HL-60 (cell line): ENCODE data around the gene FAM83C.

ENCODE experiments used
- GABPA ChIP-seq: IDR thresholded peaks from 2 replicates; pipeline ENCODE4 v1.6.1; 2012; ENCODE audit warnings: low read depth
- POLR2AphosphoS5 ChIP-seq: IDR thresholded peaks from 2 replicates; pipeline ENCODE4 v1.6.1; 2012; ENCODE audit warnings: low read depth
- REST ChIP-seq: IDR thresholded peaks from 2 replicates; pipeline ENCODE4 v1.6.1; 2012; ENCODE audit warnings: low read depth; ENCODE audit not compliant: insufficient replicate concordance
- SPI1 ChIP-seq: IDR thresholded peaks from 2 replicates; pipeline ENCODE4 v1.6.1; 2012; ENCODE audit warnings: low read depth, mild to moderate bottlenecking, borderline replicate concordance
- TF ChIP-seq, protein P1 (sequence below): IDR thresholded peaks from one replicate; pipeline ENCODE4 v1.5.1; 2011; ENCODE audit warnings: low read length, control low read depth, inconsistent platforms; ENCODE audit not compliant: insufficient read depth

DNA sequence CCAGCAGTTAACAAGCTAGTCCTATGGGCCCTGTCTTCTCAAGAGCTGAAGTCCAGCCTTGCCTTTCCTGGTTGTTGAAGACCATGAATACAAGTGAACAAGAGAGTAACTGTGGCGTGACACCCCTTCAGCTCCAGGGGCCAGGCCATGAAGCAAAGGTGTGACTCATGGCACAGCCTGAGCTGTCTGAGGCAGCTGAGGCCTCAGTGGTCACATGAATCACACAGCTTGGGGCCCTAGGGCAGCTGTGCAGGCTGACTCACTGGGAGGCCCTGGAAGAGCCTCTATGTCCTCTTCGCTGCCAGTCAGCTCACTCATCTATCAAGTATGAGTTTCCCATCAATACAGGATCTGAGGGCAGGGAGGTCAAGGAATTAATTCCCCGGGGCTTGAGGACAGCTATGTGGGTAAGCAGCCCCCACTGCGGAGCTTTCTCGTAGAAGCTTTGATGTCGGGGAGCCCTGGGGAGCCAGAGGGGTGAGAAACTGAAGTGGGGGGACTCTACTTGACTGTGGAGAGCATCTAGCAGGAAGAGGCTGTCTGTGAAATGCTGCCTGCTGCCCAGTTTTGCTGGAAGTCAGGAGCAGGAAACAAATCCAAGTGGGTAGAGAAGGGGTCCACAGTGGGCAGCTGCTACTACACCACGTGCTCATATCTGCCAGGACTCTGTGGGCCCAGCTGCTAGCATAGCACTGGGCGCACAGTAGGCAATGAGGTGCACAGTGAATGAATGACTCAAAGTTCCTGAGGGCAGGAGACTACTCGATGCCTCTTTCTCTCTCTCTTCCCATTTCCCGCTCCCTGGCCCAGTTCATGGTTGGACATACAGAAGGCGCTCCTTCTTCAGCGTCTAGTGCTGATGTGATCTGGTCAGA lies 13.7 kb upstream of the FAM83C start:
- TF ChIP-seq, protein P1, sequence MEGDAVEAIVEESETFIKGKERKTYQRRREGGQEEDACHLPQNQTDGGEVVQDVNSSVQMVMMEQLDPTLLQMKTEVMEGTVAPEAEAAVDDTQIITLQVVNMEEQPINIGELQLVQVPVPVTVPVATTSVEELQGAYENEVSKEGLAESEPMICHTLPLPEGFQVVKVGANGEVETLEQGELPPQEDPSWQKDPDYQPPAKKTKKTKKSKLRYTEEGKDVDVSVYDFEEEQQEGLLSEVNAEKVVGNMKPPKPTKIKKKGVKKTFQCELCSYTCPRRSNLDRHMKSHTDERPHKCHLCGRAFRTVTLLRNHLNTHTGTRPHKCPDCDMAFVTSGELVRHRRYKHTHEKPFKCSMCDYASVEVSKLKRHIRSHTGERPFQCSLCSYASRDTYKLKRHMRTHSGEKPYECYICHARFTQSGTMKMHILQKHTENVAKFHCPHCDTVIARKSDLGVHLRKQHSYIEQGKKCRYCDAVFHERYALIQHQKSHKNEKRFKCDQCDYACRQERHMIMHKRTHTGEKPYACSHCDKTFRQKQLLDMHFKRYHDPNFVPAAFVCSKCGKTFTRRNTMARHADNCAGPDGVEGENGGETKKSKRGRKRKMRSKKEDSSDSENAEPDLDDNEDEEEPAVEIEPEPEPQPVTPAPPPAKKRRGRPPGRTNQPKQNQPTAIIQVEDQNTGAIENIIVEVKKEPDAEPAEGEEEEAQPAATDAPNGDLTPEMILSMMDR = no peak
- no peak for TF ChIP-seq REST
- no peak for TF ChIP-seq GABPA
- TF ChIP-seq POLR2AphosphoS5 = peak; percentile 61; the same call in 1 of the 2 replicates
- no peak for TF ChIP-seq SPI1
